HepG2 (cell line): ENCODE data around the gene MMP25. TPM values are rescaled to one million over a fixed set of nuclear protein-coding genes. Genes with fewer than 3 reads are reported as not detected.

Source experiments
- ELF1 ChIP-seq: sonication (generic); formaldehyde crosslinking; IDR thresholded peaks from 2 replicates; pipeline ENCODE4 v1.4.0; 2020; ENCODE audit warnings: missing genetic modification reagents
- EP300 ChIP-seq, 3 experiments: sonication (generic) in 1 of 3; formaldehyde crosslinking in 1 of 3; IDR thresholded peaks; 2 replicates each; pipeline versions ENCODE4 v1.5.1 to v1.6.1; 2011 to 2020; ENCODE audit warnings: low read depth in 2 of 3, low read length in 2 of 3, borderline replicate concordance in 1 of 3, improper control_type of control experiment in 1 of 3, mild to moderate bottlenecking in 1 of 3, missing genetic modification reagents in 1 of 3, moderate library complexity in 1 of 3
- HNF4G ChIP-seq, 2 experiments: sonication (generic) in 1 of 2; formaldehyde crosslinking in 1 of 2; IDR thresholded peaks; 2 replicates each; pipeline versions ENCODE4 v1.4.0 to v1.6.1; 2011 to 2020; ENCODE audit warnings: borderline replicate concordance in 2 of 2, low read depth in 2 of 2, mild to moderate bottlenecking in 2 of 2, low read length in 1 of 2, missing genetic modification reagents in 1 of 2, moderate library complexity in 1 of 2
- ISX ChIP-seq: sonication (generic); formaldehyde crosslinking; conservative IDR thresholded peaks from 2 replicates; pipeline ENCODE4 v1.5.0; 2020; ENCODE audit warnings: missing genetic modification reagents
- MNT ChIP-seq: fragments of 450-650 bp; IDR thresholded peaks from 2 replicates; pipeline ENCODE4 v1.6.1; 2016
- POGZ ChIP-seq: sonication (generic); formaldehyde crosslinking; IDR thresholded peaks from 2 replicates; pipeline ENCODE4 v1.4.0; 2020; ENCODE audit warnings: mild to moderate bottlenecking, missing genetic modification reagents
- PPARG ChIP-seq: conservative IDR thresholded peaks from 2 replicates; pipeline ENCODE4 v1.6.1; 2016; ENCODE audit warnings: missing biosample characterization, missing genetic modification reagents
- SALL1 ChIP-seq: sonication (generic); formaldehyde crosslinking; IDR thresholded peaks from 2 replicates; pipeline ENCODE4 v1.8.0; 2022; ENCODE audit warnings: mild to moderate bottlenecking, missing genetic modification reagents
- SMARCC2 ChIP-seq: fragments of 450-650 bp; IDR thresholded peaks from 2 replicates; pipeline ENCODE4 v1.6.1; 2017; ENCODE audit warnings: antibody characterized with exemption, mild to moderate bottlenecking
- TBX2 ChIP-seq: sonication (generic); formaldehyde crosslinking; IDR thresholded peaks from 2 replicates; pipeline ENCODE4 v1.5.0; 2020; ENCODE audit warnings: missing genetic modification reagents, mild to moderate bottlenecking, borderline replicate concordance
- WIZ ChIP-seq: sonication (generic); formaldehyde crosslinking; IDR thresholded peaks from 2 replicates; pipeline ENCODE4 v1.5.1; 2020; ENCODE audit warnings: mild to moderate bottlenecking, missing genetic modification reagents
- ZNF296 ChIP-seq: sonication (generic); formaldehyde crosslinking; conservative IDR thresholded peaks from 2 replicates; pipeline ENCODE4 v1.5.0; 2020; ENCODE audit warnings: mild to moderate bottlenecking, missing genetic modification reagents
- ZNF343 ChIP-seq: sonication (generic); formaldehyde crosslinking; IDR thresholded peaks from 2 replicates; pipeline ENCODE4 v1.4.0; 2020; ENCODE audit warnings: mild to moderate bottlenecking, missing genetic modification reagents
- ZNF552 ChIP-seq: sonication (generic); formaldehyde crosslinking; IDR thresholded peaks from 2 replicates; pipeline ENCODE4 v1.9.0; 2022; ENCODE audit warnings: missing genetic modification reagents, mild to moderate bottlenecking, borderline replicate concordance
- ZNF709 ChIP-seq: sonication (generic); formaldehyde crosslinking; IDR thresholded peaks from 2 replicates; pipeline ENCODE4 v1.5.0; 2020; ENCODE audit warnings: mild to moderate bottlenecking, missing genetic modification reagents
- ZNF746 ChIP-seq: sonication (generic); formaldehyde crosslinking; IDR thresholded peaks from 2 replicates; pipeline ENCODE4 v1.8.0; 2022; ENCODE audit warnings: mild to moderate bottlenecking, missing genetic modification reagents
- polyA plus RNA-seq, 8 experiments: library from polyadenylated mRNA; depleted of rRNA in 3 of 8; stranded (reverse) in 7 of 8; unstranded in 1 of 8; fragments of >200 nt; fragmentation: Illumina TruSeq in 4 of 8; extraction: Trizol in 4 of 8; gene quantifications; 2 replicates each; pipeline versions ENCODE4 v1.2.1 to v1.2.3, GENCODE V29; 2011 to 2016; ENCODE audit warnings: low read depth in 4 of 8, missing spikeins in 1 of 8, mixed read lengths in 1 of 8; ENCODE audit not compliant: insufficient read depth in 1 of 8
- total RNA-seq, 5 experiments: library from RNA; depleted of rRNA; stranded (reverse); fragments of >200 nt; fragmentation: Illumina TruSeq; extraction: Trizol; gene quantifications; 2 replicates each; pipeline ENCODE4 v1.2.3, GENCODE V29; 2016; ENCODE audit warnings: low read depth in 1 of 5
- TF ChIP-seq, protein P1 (sequence below): sonication (generic); formaldehyde crosslinking; IDR thresholded peaks from 2 replicates; pipeline ENCODE4 v1.4.0; 2020; ENCODE audit warnings: missing genetic modification reagents

The MMP25 gene
- total and polyA plus RNA-seq, 2 of the 13 experiments (the other 11 are each of a cell fraction or from before 2014, with no cell fraction given), result 0.04 to 0.08 TPM

DNA sequence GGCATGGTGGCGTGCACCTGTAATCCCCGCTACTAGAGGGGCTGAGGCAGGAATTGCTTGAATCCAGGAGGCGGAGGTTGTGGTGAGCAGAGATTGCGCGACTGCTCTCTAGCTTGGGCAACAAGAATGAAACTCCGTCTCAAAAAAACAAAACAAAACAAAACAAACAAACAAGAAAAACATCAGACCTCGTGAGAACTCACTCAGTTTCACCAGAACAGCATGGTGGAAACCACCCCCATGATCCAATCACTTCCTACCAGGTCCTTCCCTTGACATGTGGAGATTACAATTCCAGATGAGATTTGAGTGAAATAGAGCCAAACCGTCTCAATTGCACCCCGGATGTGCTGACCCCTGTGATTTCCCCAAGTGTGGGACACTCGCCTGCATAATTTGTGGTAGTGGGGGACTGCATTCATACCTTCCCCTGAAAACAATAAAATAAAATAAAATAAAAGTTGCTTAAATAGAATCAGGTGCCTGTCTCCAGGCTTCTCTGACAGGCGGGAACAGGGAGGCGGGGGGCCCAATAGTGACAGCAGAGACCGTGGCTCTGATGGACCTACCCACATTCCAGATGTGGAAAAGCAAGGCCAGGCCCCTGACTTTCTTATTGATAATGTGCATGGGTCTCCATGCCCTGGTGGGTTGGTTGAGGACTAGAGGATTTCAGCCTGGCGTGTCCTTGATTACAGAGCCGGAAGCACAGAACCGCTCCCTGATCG lies 39.7 kb downstream of the MMP25 start (continued):
- TF ChIP-seq TBX2 (CRISPR knock-in tag) (peak; percentile 6; the same call in 1 of the 2 replicates), EP300 (IDR thresholded peaks at IDR 0.05; ENCODE audit: low read depth in 2 of 2, low read length in 2 of 2) (0 out of 4 replicates have a peak, but pooled peaks of 1 of the 2 experiments have one; percentile 23), EP300 (CRISPR knock-in tag; IDR thresholded peaks at IDR 0.05; ENCODE audit: borderline replicate concordance) (no peak), WIZ (no peak), POGZ (CRISPR knock-in tag) (0 out of 2 replicates have a peak, but pooled peaks have one; percentile 12), ZNF709 (CRISPR knock-in tag) (no peak), SMARCC2 (no peak), ISX (CRISPR knock-in tag) (no peak), ELF1 (CRISPR knock-in tag) (peak; percentile 66; the same call in 1 of the 2 replicates), ZNF746 (CRISPR knock-in tag) (0 out of 2 replicates have a peak, but pooled peaks have one; percentile 15), MNT (peak; percentile 71), ZNF296 (CRISPR knock-in tag) (no peak), HNF4G (IDR thresholded peaks at IDR 0.05; ENCODE audit: borderline replicate concordance, low read depth, low read length) (0 out of 2 replicates have a peak, but pooled peaks have one; percentile 76), HNF4G (CRISPR knock-in tag; IDR thresholded peaks at IDR 0.05; ENCODE audit: borderline replicate concordance, low read depth) (no peak), ZNF343 (CRISPR knock-in tag) (no peak), SALL1 (CRISPR knock-in tag) (0 out of 2 replicates have a peak, but pooled peaks have one; percentile 43), PPARG (CRISPR knock-in tag) (0 out of 2 replicates have a peak, but pooled peaks have one; percentile 11), ZNF552 (CRISPR knock-in tag) (0 out of 2 replicates have a peak, but pooled peaks have one; percentile 17)
- TF ChIP-seq, protein P1, sequence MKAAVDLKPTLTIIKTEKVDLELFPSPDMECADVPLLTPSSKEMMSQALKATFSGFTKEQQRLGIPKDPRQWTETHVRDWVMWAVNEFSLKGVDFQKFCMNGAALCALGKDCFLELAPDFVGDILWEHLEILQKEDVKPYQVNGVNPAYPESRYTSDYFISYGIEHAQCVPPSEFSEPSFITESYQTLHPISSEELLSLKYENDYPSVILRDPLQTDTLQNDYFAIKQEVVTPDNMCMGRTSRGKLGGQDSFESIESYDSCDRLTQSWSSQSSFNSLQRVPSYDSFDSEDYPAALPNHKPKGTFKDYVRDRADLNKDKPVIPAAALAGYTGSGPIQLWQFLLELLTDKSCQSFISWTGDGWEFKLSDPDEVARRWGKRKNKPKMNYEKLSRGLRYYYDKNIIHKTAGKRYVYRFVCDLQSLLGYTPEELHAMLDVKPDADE (CRISPR knock-in tag), result no peak
